Body of pancreas (tissue), 4 donors: Measurements from ENCODE around the gene PEAK1.

Experiments used
- POLR2A ChIP-seq, 3 donors: fragments of 450-650 bp; IDR thresholded peaks; one replicate each; pipeline ENCODE4 v1.6.1; 2016; ENCODE audit warnings: antibody characterized with exemption in 3 of 3, mild to moderate bottlenecking in 2 of 3
- TF ChIP-seq, protein P1 (sequence below), 7 experiments: fragments of 450-650 bp in 4 of 7; fragments of 200-600 bp in 3 of 7; sonication (generic) in 3 of 7; IDR thresholded peaks; one replicate each; pipeline ENCODE4 v1.5.1; 2016 to 2019; ENCODE audit warnings: antibody characterized with exemption in 7 of 7

DNA sequence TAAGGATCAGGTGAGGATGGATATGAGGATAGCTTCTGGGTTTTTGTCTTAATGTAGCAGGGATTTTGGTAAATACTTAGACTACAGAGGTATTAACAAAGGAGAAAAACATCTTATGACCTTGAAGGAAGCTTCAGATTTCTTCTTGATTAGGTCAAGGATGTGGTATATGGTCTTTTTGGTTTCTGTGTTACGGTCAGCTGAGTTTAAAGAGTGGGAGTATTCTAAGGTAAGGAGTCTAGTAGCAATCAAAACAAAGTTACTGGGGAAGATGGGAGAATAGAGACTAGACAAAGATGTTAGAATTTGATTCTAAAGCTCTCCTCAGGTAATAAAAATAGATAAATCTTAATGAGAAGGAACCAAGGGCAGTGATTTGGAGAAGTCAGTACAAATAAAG, 7.0 kb upstream of the PEAK1 start:
- TF ChIP-seq, protein P1, sequence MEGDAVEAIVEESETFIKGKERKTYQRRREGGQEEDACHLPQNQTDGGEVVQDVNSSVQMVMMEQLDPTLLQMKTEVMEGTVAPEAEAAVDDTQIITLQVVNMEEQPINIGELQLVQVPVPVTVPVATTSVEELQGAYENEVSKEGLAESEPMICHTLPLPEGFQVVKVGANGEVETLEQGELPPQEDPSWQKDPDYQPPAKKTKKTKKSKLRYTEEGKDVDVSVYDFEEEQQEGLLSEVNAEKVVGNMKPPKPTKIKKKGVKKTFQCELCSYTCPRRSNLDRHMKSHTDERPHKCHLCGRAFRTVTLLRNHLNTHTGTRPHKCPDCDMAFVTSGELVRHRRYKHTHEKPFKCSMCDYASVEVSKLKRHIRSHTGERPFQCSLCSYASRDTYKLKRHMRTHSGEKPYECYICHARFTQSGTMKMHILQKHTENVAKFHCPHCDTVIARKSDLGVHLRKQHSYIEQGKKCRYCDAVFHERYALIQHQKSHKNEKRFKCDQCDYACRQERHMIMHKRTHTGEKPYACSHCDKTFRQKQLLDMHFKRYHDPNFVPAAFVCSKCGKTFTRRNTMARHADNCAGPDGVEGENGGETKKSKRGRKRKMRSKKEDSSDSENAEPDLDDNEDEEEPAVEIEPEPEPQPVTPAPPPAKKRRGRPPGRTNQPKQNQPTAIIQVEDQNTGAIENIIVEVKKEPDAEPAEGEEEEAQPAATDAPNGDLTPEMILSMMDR (IDR thresholded peaks at IDR 0.05) = no peak
- TF ChIP-seq POLR2A (IDR thresholded peaks at IDR 0.05) = no peak
